ENCODE measurements around the gene SHISA6. TPM values are rescaled to one million over a fixed set of nuclear protein-coding genes. Genes with fewer than 3 reads are reported as not detected.

The SHISA6 gene
- total RNA-seq, 1 experiment from 2014 or later, result not detected

DNA sequence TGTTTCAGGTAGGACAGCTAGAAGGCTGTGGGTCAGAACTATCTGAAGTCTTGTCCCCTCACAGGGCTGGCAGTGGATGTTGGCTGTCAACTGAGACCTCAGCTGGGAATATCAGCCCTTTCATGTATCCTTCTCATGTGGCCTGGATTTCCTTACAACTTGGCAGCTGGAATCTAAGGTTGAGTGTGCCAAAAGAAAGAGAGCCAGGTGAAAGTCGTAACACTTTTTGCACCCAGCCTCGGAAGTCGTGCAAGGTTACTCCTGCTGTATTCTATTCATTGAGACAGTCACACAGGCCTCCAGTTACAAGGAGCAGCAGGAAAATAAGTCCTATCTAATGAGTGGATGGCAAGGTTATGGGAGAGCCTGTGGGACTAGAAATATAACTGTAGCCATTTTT, 304.7 kb downstream of the SHISA6 start:
- in situ Hi-C loops (cut with HindIII; ENCODE audit: low pct_unique_long_range_greater_than_20kb, low sequenced_read_pairs), result no loop called here

DNA sequence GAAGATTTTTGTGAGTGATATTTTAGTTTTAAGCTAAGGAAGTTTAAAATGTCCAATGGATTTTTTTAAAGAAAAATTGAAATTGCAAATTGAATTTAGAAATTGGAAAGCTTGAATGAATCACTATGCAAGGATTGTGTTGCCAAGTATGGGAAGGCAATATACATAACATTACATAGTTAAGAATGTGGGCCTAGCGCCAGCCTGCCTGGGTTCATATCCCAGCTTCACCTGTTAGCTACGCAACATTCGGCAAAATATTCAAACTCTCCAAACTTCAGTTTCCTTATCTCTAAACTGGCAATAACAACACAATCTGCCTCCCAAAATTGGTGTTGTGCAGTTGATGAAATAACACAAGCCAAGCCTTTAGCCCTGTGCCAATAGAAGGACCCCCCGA, 306.8 kb downstream of the SHISA6 start:
- in situ Hi-C loops (cut with HindIII; ENCODE audit: low pct_unique_long_range_greater_than_20kb, low sequenced_read_pairs), result no loop called here
- DNase-seq (ENCODE audit: low read depth), result no peak

More for the DNA sequence above, 304.7 kb downstream of the SHISA6 start:
- no peak for DNase-seq (ENCODE audit: low read depth)

DNA sequence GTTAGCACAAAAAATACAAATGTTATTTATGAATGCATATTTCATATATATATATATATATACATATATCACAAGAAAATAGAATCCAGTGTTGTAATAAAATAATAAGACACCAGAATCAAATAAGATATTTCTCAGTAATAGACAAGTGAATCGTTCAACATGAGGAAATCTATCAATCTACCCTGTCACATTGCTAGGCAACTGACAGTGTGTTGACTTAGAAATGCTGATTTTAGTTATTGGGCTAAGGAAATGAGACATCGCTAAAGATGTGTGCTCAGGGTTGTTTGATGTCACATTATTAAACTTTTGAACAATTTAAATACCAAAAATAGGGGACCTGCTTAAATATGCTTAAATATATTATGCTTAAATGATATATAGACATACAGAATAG, 307.4 kb downstream of the SHISA6 start:
- no peak for DNase-seq (ENCODE audit: low read depth)
- in situ Hi-C loops (cut with HindIII; ENCODE audit: low pct_unique_long_range_greater_than_20kb, low sequenced_read_pairs), result no loop called here

DNA sequence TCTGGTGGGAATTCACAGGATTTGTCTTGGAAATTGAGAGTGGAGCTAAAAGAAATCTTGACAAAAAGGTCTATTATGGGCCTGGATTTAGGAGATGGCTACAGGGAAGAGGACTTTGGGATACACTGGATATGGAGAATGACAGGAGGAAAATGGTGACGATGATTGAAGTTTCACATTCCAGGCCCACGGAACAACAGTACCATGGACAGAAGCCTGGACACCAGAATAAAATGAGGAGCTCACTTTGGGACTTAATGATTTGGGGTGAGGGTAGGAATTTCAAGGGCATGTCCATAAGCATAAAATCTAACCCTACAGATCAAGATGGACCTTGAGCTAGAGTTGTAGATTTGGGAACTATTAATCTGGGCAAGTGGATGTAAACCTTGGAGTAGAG, 309.4 kb downstream of the SHISA6 start:
- DNase-seq (ENCODE audit: low read depth), result no peak
- in situ Hi-C loops (cut with HindIII; ENCODE audit: low pct_unique_long_range_greater_than_20kb, low sequenced_read_pairs), result no loop called here

DNA sequence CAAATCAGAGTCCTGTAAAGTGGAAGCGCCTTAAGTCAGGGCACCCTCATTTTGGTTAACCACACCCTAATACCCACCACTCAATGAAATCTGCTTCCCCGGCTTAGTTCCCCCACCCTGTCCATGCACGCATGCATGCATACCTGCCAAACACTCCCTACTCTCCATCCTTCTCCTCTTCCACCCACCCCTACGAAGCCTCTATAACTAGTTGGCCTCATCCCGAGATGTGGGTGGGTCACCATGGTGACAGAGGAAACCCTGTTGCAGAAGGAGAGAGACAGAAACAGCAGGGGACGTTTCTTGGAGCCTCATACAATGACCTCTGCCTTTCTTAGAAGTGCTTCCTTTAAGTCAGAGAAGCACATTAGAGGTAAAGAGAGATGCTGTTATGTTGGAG, 310.4 kb downstream of the SHISA6 start:
- no peak for DNase-seq (ENCODE audit: low read depth)
- in situ Hi-C loops (cut with HindIII; ENCODE audit: low pct_unique_long_range_greater_than_20kb, low sequenced_read_pairs), result no loop called here

- in situ Hi-C loops (cut with HindIII; ENCODE audit: low pct_unique_long_range_greater_than_20kb, low sequenced_read_pairs), result no loop called here
- no peak for DNase-seq (ENCODE audit: low read depth)
Observed at GRCh38 chr17:11553135-11553534, 312.1 kb downstream of the SHISA6 start.

- in situ Hi-C loops (cut with HindIII; ENCODE audit: low pct_unique_long_range_greater_than_20kb, low sequenced_read_pairs), result no loop called here
- DNase-seq (ENCODE audit: low read depth), result no peak
Observed at GRCh38 chr17:11554042-11554441, 313.0 kb downstream of the SHISA6 start.

DNA sequence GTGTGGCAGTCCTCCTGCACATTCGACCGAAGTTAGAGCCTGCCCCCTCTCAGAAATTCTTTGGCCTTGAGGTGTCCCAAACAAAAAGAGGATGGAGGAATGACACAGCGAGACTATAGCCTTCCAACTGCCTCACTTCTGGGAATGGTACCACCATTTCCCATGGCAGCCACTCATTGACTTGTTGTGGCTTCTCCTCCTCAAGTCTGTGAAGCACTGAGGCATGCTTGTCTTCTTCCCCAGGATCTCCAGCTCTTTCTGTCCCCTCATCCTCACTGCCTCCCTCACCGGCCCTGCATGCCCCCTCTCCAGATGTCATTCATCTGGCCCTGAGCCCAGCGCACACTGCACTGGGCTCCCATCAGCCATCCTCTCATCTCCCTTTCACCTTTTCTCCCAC, 313.5 kb downstream of the SHISA6 start:
- DNase-seq (ENCODE audit: low read depth), result no peak
- in situ Hi-C loops (cut with HindIII; ENCODE audit: low pct_unique_long_range_greater_than_20kb, low sequenced_read_pairs), result no loop called here

DNA sequence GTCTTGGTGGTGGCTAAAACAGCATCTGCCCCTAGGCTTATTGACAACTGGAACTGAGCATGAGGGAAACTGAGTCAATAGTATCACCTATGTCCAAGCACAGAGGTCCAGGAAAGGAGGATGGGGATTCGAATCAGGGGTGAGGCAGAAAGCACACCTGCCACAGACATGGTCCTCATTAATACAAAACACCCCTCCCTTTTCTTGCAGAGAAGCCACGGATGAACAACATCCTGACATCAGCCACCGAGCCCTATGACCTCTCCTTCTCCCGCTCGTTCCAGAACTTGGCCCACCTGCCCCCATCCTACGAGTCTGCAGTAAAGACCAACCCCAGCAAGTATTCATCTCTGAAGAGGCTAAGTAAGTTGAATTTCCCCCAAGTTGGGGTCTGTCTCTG, 314.5 kb downstream of the SHISA6 start:
- DNase-seq (ENCODE audit: low read depth), result no peak
- in situ Hi-C loops (cut with HindIII; ENCODE audit: low pct_unique_long_range_greater_than_20kb, low sequenced_read_pairs), result no loop called here

DNA sequence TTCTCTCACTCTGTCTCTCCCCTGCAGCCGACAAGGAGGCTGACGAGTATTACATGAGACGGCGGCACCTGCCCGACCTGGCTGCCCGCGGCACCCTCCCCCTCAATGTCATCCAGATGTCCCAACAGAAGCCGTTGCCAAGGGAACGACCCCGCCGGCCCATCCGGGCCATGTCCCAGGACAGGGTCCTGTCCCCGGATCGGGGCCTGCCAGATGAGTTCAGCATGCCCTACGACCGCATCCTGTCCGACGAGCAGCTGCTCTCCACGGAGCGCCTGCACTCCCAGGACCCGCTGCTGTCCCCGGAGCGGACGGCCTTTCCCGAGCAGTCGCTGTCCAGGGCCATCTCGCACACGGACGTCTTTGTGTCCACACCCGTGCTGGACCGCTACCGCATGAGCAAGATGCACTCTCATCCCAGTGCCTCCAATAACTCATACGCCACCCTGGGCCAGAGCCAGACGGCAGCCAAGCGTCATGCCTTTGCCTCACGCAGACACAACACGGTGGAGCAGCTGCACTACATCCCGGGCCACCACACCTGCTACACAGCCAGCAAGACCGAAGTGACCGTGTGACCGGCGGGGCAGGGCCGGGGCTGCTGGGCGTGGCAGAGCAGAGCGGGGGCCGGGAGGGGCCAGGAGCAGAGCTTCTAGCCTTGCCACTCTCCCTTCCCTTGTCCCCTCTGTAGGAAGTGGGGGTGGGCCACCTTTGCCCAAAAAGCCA, 316.9 kb downstream of the SHISA6 start:
- in situ Hi-C loops (cut with HindIII; ENCODE audit: low pct_unique_long_range_greater_than_20kb, low sequenced_read_pairs), result no loop called here
- no peak for DNase-seq (ENCODE audit: low read depth)

DNA sequence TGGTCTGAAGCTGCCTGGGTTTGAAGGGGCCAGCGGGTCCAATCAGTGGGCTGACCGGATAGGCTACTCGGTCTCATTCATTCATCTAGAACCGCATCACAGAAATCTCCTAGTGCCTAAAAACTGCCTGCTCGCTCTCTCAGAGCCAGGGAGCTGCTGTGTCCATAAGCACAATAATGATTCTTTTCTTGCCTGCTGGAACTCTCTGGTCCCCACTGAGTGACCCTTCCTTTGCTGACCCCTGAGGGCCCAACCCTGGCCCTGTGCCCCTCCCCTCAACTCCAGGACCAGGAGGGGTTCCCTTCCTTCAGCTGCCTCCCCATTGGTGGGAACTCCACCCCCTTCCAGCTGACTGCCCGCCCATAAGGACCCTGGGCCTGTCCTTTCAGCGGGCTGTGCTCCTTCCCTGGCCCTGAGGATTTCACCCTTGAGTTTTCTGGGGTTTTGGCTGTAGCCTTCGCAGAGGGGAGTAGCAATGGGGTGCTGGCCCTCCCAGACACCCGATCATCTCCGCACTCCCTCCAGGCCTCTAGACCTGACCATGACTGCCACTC, 317.7 kb downstream of the SHISA6 start:
- no peak for DNase-seq (ENCODE audit: low read depth)
- in situ Hi-C loops (cut with HindIII; ENCODE audit: low pct_unique_long_range_greater_than_20kb, low sequenced_read_pairs), result no loop called here

DNA sequence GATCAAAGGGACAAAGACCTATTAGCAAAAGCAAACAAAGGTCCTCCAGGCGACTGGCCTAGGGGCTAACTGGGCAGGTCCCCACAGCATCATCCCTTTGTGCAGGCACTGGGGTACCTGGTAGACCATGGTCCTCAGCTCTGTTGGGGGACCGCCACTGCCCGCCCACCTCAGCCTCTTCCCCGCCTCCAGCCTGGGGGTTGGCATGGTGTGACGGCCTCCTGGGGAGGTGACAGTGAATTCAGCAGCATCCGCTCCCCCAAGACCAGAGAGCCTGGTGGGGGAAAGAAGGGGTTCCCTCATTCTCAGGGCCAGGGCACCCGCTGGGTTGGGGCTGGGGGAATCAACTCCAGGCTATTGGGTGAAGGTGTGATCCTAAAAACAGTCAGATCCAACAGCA, 318.6 kb downstream of the SHISA6 start:
- no peak for DNase-seq (ENCODE audit: low read depth)
- in situ Hi-C loops (cut with HindIII; ENCODE audit: low pct_unique_long_range_greater_than_20kb, low sequenced_read_pairs), result no loop called here

GRCh38 chr17:11561281-11561680, 320.3 kb downstream of the SHISA6 start:
- in situ Hi-C loops (cut with HindIII; ENCODE audit: low pct_unique_long_range_greater_than_20kb, low sequenced_read_pairs), result no loop called here
- no peak for DNase-seq (ENCODE audit: low read depth)

DNA sequence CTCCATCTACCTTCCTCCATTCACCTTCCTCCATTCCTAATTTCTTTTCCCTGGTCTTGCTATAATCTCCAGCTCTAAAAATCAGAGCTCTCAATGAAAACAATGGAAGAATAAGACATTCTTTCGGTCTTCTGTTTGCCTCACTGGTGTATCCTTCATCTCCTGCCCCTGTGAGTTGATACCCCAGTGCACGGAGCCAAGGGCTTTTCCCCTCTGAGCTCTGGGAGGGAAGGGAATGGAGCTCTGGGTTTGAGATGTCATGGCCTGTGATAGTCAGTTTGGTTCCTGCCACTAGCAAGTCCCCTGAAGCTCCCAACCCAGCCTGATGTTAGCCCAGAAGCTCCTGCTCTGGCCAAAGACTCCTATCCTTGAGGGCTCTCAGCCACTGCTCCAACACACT, 320.7 kb downstream of the SHISA6 start:
- in situ Hi-C loops (cut with HindIII; ENCODE audit: low pct_unique_long_range_greater_than_20kb, low sequenced_read_pairs), result no loop called here
- DNase-seq (ENCODE audit: low read depth), result no peak

- in situ Hi-C loops (cut with HindIII; ENCODE audit: low pct_unique_long_range_greater_than_20kb, low sequenced_read_pairs), result no loop called here
- no peak for DNase-seq (ENCODE audit: low read depth)
Observed at GRCh38 chr17:11564589-11565380, 323.8 kb downstream of the SHISA6 start.

GRCh38 chr17:11565591-11565990, 324.6 kb downstream of the SHISA6 start:
- in situ Hi-C loops (cut with HindIII; ENCODE audit: low pct_unique_long_range_greater_than_20kb, low sequenced_read_pairs), result no loop called here
- DNase-seq (ENCODE audit: low read depth), result no peak

GRCh38 chr17:11578998-11579397, 338.0 kb downstream of the SHISA6 start:
- in situ Hi-C loops (cut with HindIII; ENCODE audit: low pct_unique_long_range_greater_than_20kb, low sequenced_read_pairs), result no loop called here

GRCh38 chr17:11580677-11581076, 339.7 kb downstream of the SHISA6 start:
- in situ Hi-C loops (cut with HindIII; ENCODE audit: low pct_unique_long_range_greater_than_20kb, low sequenced_read_pairs), result no loop called here
- no peak for DNase-seq (ENCODE audit: low read depth)

More at GRCh38 chr17:11578998-11579397, 338.0 kb downstream of the SHISA6 start:
- no peak for DNase-seq (ENCODE audit: low read depth)

GRCh38 chr17:11582217-11582616, 341.2 kb downstream of the SHISA6 start:
- no peak for DNase-seq (ENCODE audit: low read depth)
- in situ Hi-C loops (cut with HindIII; ENCODE audit: low pct_unique_long_range_greater_than_20kb, low sequenced_read_pairs), result no loop called here
